Measurements from ENCODE around the gene CHIC1.
"Not testable (repeated sequence)": the region's sequence is repeated elsewhere in the genome, so short reads cannot be mapped to it uniquely, and the experiment has no call there.

The CHIC1 gene

GRCh38 chrX:73562984-73563737, at the start of gene CHIC1:
CHIC1 (plus strand) TSS chrX:73563197; CDS start chrX:73563285, 88 bp downstream.
- DNase-seq: peak; percentile 55

GRCh38 chrX:73522823-73523222, 40.2 kb upstream of the CHIC1 start:
- DNase-seq: not testable (repeated sequence)

- no peak for DNase-seq
Observed at GRCh38 chrX:73524906-73525305, 38.1 kb upstream of the CHIC1 start.

- DNase-seq: no peak
Observed at GRCh38 chrX:73525928-73526690, 36.9 kb upstream of the CHIC1 start.

- DNase-seq: not testable (repeated sequence)
Observed at GRCh38 chrX:73531655-73532054, 31.3 kb upstream of the CHIC1 start.

- no peak for DNase-seq
Observed at GRCh38 chrX:73556159-73556558, 6.8 kb upstream of the CHIC1 start.

- DNase-seq: no peak
Observed at GRCh38 chrX:73561801-73562200, 1.2 kb upstream of the CHIC1 start.

GRCh38 chrX:73562458-73562857, 539 bp upstream of the CHIC1 start:
- no peak for DNase-seq

GRCh38 chrX:73563738-73564068, 706 bp downstream of the CHIC1 start:
- no peak for DNase-seq

GRCh38 chrX:73577361-73577760, 14.4 kb downstream of the CHIC1 start:
- peak; percentile 14 for DNase-seq

GRCh38 chrX:73581002-73581628, 18.1 kb downstream of the CHIC1 start:
- no peak for DNase-seq

- DNase-seq: not testable (repeated sequence)
Observed at GRCh38 chrX:73597758-73598157, 34.8 kb downstream of the CHIC1 start.

- no peak for DNase-seq
Observed at GRCh38 chrX:73615022-73615421, 52.0 kb downstream of the CHIC1 start.

- DNase-seq: not testable (repeated sequence)
Observed at GRCh38 chrX:73641669-73642068, 78.7 kb downstream of the CHIC1 start.

- no peak for DNase-seq
Observed at GRCh38 chrX:73647212-73647611, 84.2 kb downstream of the CHIC1 start.

- DNase-seq: no peak
Observed at GRCh38 chrX:73647632-73648322, 84.8 kb downstream of the CHIC1 start.

- not testable (repeated sequence) for DNase-seq
Observed at GRCh38 chrX:73661322-73661721, 98.3 kb downstream of the CHIC1 start.

GRCh38 chrX:73668779-73669178, 105.8 kb downstream of the CHIC1 start:
- DNase-seq: no peak

- DNase-seq: no peak
Observed at GRCh38 chrX:73681408-73681807, 118.4 kb downstream of the CHIC1 start.

GRCh38 chrX:73683236-73683859, 120.4 kb downstream of the CHIC1 start:
- no peak for DNase-seq

GRCh38 chrX:73707014-73707413, 144.0 kb downstream of the CHIC1 start:
- not testable (repeated sequence) for DNase-seq

GRCh38 chrX:73728602-73729001, 165.6 kb downstream of the CHIC1 start:
- DNase-seq: no peak
